SK-N-SH (cell line): ENCODE results near the gene STAT2.

ENCODE experiments used
- CHD2 ChIP-seq: fragments of 150-350 bp; IDR thresholded peaks from 2 replicates; pipeline ENCODE4 v1.6.1; 2018; ENCODE audit warnings: low read length; ENCODE audit not compliant: partially characterized antibody
- CTCF ChIP-seq: fragments of 200-600 bp; sonication (generic); IDR thresholded peaks from 2 replicates; pipeline ENCODE4 v1.6.1; 2017; ENCODE audit warnings: antibody characterized with exemption, mild to moderate bottlenecking, moderate library complexity
- GABPA ChIP-seq: IDR thresholded peaks from 2 replicates; pipeline ENCODE4 v1.4.0; 2012; ENCODE audit warnings: low read depth, mild to moderate bottlenecking
- MXI1 ChIP-seq: IDR thresholded peaks from 2 replicates; pipeline ENCODE4 v1.6.1; 2012; ENCODE audit warnings: mild to moderate bottlenecking, low read depth, low read length, improper control_type of control experiment
- RCOR1 ChIP-seq: fragments of 150-350 bp; IDR thresholded peaks from 2 replicates; pipeline ENCODE4 v1.6.1; 2017; ENCODE audit warnings: antibody characterized with exemption, low read length
- RFX5 ChIP-seq: IDR thresholded peaks from 2 replicates; pipeline ENCODE4 v1.6.1; 2012; ENCODE audit warnings: mild to moderate bottlenecking, improper control_type of control experiment, low read length
- TAF1 ChIP-seq: IDR thresholded peaks from 2 replicates; pipeline ENCODE4 v1.6.1; 2012; ENCODE audit warnings: low read depth, mild to moderate bottlenecking, low read length, moderate library complexity, borderline replicate concordance
- TCF12 ChIP-seq: IDR thresholded peaks from 2 replicates; pipeline ENCODE4 v1.4.0; 2012
- YY1 ChIP-seq: IDR thresholded peaks from 2 replicates; pipeline ENCODE4 v1.4.0; 2012; ENCODE audit warnings: low read depth, mild to moderate bottlenecking
- TF ChIP-seq, protein P1 (sequence below): IDR thresholded peaks from 2 replicates; pipeline ENCODE4 v1.4.0; 2012; ENCODE audit warnings: low read depth, borderline replicate concordance
- TF ChIP-seq, protein P2 (sequence below): IDR thresholded peaks from 2 replicates; pipeline ENCODE4 v1.4.0; 2012; ENCODE audit warnings: low read depth

DNA sequence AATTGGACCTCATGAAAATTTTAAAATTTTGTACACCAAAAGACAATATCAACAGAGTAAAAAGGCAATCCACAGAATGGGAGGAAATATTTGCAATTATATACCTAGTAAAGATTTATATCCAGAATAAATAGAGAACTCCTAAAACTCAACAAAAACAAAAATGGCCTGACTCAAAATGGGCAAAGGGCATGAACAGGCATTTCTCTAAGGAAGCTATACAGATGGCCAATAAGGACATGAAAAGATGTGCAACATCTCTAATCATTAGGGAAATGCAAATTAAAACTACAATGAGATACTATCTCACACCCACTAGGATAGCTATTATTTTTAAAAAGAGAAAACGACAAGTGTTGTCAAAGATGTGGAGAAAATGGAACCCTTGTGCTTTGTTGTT lies 13.6 kb upstream of the STAT2 start:
- TF ChIP-seq YY1 (no peak), GABPA (no peak), CTCF (no peak), MXI1 (no peak), RFX5 (no peak), RCOR1 (no peak), CHD2 (no peak), TAF1 (no peak), TCF12 (no peak)
- TF ChIP-seq, protein P1, sequence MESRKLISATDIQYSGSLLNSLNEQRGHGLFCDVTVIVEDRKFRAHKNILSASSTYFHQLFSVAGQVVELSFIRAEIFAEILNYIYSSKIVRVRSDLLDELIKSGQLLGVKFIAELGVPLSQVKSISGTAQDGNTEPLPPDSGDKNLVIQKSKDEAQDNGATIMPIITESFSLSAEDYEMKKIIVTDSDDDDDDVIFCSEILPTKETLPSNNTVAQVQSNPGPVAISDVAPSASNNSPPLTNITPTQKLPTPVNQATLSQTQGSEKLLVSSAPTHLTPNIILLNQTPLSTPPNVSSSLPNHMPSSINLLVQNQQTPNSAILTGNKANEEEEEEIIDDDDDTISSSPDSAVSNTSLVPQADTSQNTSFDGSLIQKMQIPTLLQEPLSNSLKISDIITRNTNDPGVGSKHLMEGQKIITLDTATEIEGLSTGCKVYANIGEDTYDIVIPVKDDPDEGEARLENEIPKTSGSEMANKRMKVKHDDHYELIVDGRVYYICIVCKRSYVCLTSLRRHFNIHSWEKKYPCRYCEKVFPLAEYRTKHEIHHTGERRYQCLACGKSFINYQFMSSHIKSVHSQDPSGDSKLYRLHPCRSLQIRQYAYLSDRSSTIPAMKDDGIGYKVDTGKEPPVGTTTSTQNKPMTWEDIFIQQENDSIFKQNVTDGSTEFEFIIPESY: no peak
- TF ChIP-seq, protein P2, sequence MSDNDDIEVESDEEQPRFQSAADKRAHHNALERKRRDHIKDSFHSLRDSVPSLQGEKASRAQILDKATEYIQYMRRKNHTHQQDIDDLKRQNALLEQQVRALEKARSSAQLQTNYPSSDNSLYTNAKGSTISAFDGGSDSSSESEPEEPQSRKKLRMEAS: no peak
